ENCODE data around the gene P2RY12.

Gene P2RY12

GRCh38 chr3:151384741-151385174, at the start of gene P2RY12:
Gene P2RY12, minus strand, starts transcription at chr3:151384753. Its CDS starts 45,908 bp downstream, at chr3:151338845.
- no peak for DNase-seq

DNA sequence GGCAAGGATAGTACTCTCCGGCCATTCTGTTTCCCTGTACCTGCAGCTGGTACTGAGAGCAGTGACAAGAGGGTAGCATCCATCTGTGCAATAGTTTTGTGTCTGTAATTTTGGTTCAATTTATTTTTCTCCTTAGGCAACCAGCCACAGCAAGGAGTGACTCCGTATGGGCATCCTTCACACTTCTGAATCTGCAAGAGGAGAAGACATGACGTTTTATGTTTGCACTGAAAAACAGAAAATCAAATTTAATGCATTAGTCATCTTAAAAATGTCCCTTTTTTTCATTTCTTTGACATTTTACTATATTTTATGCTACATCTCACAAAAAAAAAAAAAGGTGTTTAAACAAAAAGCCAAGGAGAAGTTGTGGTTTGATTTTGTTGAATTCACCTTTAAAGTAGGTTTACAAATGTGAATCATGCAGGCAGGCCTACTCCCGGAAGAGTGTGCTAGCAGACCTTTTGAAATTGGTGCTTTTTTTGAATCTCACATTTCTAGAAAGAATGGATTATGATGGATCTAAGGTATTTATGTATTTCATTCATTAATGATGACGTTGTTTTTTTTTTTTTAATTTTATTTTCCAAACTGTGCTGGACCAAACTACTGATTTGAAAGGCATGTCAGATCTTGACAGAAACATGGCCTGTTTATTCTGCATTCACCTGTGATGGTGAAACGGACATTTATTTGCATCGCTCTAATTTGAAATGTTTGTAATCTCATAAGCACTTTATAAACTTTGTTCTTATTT, 48.2 kb upstream of the P2RY12 start:
- no peak for DNase-seq

- DNase-seq, result no peak
Observed at GRCh38 chr3:151431940-151432339, 47.4 kb upstream of the P2RY12 start.

DNA sequence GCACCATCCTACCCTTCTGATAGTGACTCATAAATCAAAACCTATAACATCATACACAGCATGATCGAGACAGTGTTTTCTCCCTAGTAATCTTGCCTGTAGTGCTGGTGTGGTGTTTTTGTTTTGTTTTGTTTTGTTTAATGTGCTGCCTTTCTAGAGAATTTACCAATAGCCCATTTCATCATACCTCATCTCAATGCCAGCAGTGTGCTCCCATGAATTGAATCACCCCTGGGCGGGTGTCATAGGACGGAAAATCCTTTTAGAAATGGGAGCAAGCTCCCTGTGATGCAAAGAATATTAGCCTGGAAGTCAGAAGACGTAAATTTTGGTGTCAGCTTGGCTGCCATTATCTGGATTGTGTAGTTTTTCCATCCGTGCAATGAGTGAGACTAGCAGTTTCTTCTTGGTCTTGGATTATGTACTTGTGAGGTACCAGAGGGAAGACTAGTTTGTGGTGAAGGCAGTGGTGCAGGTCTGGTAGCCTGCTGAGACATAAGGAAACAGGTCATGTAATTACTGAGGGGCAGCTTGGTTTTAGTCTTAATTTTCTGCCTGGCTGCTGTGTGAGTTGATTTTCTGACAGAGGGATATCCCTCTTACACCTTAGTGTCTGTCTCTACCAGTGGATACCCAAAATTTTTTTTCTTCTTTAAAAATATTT, 46.4 kb upstream of the P2RY12 start:
- DNase-seq, result no peak

DNA sequence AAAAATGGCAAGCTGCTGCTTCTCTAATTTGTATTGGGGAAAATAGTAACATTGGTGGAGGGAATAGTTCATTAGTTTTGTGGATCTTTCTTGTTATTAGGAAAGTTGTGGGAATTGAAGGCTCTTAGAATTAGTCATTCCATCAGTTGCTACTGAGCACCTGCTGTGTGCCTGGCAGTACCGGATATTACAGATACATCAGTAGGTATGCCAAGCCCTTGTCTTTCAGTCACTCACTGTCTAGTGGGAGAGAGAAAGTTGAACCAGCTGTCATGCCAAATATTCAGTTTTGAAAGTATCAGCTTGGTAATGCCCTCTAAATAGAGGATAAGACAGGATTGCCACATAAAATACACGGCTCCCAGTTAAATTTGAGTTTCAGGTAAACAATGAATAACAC, 43.8 kb upstream of the P2RY12 start:
- DNase-seq, result no peak

GRCh38 chr3:151426341-151426657, 41.7 kb upstream of the P2RY12 start:
- DNase-seq, result no peak

DNA sequence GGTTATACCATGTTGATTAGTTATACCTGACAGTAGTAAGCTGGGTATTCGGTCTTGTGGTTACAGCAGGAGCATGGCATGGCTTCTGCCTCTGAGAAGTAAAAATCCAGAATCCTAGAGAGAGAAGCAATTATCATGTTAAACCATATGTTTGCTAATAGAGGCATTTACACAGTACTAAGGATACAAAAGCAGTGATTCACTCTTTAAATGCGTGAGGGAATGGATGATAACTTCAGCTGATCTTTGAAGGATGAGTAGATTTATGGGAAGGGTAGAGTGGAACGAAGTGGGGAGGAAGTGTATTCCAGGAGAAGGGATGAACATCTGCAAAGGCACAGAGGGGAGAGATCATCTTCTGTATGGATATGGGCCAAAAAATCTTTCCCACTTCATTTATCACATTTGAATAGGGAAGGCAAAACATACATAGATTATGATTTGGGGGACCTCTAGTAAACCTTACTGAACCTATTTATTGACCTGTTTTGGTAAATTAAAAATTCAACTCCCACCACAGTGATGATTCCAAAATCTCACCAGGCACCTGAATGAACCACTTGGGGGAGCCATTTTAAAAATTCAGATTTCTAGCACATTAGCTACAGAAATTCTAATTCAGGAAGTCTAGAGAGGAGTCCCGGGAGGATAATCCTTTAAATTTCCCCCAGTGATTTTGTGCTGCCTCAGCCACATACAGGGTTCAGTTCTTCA, 41.2 kb upstream of the P2RY12 start:
- no peak for DNase-seq

DNA sequence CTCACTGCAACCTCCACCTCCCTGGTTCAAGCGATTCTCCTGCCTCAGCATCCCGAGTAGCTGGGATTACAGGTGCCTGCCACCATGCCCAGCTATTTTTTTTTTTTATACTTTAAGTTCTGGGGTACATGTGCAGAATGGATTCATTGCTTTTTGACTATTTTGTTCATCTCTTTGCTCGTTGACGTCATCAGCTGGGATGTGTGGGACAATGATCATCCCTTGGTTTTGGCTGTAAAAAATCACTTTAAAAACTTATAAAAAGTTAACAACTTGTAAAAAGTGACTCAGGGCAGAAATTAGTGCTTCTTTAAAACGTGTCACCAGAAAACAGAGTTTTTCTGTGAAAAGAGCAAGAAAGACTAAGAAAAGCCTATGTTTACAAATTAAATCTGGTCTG, 38.5 kb upstream of the P2RY12 start:
- no peak for DNase-seq

DNA sequence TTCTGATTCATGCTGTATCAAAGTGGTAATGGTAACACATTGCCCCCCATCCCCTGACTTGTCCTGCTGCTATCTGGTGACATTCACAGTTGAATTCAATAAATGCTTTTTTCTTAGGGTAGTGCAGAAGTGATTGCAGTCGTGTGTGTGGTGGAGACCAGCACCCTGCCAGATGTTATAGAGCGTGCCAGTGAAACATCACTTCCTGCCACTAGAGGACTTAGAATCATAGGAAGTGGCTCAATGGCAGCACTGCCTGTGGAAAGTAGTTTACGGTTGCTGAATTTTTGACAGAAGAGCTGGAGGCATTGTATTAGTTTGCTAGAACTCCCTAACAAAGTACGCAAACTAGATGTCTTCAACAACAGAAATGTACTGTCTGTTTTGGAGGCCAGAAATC, 37.4 kb upstream of the P2RY12 start:
- no peak for DNase-seq

GRCh38 chr3:151419806-151420205, 35.3 kb upstream of the P2RY12 start:
- no peak for DNase-seq

- DNase-seq, result no peak
Observed at GRCh38 chr3:151415289-151415688, 30.7 kb upstream of the P2RY12 start.

- DNase-seq, result no peak
Observed at GRCh38 chr3:151412989-151413388, 28.4 kb upstream of the P2RY12 start.

- no peak for DNase-seq
Observed at GRCh38 chr3:151410891-151411559, 26.5 kb upstream of the P2RY12 start.

GRCh38 chr3:151407928-151408327, 23.4 kb upstream of the P2RY12 start:
- no peak for DNase-seq

DNA sequence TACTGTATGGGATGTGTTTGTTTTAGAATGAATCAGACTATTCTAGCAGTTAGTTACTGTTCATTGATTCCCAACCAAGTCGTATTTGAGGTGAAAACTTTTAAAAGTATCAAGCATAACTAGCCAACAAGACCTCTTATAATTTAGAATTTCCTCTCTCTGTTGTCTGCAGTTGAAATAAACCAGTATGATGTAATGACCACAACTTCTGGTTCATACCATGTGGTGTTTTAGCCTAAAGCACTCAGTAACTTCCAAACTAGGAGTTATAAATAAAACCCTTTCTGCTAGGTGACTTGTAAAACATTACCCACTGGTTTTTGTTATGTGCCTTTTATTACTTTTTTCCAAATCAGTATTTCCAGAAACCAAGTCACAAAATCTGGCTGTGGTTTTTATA, 19.8 kb upstream of the P2RY12 start:
- DNase-seq, result no peak

DNA sequence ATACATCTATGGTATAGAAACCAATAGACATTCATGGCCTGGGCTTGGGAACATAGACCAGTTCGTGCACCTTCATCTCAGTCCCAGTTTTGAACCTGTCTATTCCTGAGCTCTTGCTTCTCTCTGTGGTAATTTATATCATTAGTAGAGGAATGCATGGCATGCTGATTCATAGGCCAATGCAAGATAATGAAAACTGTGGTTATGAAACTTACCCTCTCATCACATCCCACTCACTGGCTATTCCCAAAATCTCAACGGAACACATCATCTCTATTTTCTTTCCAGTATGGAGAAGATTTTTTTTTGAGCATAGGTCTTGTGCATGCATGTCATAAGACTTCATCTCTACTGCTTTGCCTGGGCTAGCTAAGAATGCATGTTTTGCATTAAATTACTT, 18.7 kb upstream of the P2RY12 start:
- DNase-seq, result no peak

GRCh38 chr3:151402349-151402748, 17.8 kb upstream of the P2RY12 start:
- DNase-seq, result no peak

DNA sequence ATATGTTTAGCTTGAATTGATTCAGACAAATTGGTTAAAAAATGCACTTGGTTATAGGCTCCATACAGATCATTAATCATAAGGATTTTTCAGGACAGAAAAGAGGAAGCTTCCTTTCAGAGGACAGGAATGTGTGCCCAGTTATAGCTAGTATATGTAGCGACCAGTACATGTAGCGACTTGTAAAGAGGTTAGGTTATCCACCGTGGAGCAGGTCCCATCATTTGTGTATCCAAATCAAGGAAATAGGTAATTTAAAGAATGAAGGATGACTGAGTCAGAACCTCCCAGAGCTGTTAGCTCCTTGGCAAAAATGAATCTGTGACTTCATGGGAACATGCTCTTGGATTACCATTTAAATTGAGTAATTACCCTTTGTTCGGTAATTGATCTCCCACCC, 15.8 kb upstream of the P2RY12 start:
- DNase-seq, result no peak

DNA sequence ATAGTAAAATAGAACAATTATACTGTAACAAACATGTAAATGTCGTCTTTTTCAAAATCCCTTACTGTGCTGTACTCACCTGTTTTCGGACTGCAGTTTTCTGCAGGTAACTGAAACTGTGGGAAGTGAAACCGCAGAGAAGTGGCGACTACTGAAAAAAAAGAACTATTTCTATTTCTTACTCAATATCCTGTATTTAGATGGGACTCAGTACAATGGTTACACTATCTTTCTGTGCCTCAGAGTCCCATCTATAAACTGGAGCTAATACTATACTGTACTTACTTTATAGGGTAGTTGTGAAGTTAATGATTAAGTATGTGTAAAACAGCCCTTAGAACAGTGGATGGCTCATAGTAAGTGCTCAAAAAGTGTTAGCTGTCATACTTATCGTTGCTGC, 14.3 kb upstream of the P2RY12 start:
- DNase-seq, result no peak

- no peak for DNase-seq
Observed at GRCh38 chr3:151395806-151396205, 11.3 kb upstream of the P2RY12 start.

DNA sequence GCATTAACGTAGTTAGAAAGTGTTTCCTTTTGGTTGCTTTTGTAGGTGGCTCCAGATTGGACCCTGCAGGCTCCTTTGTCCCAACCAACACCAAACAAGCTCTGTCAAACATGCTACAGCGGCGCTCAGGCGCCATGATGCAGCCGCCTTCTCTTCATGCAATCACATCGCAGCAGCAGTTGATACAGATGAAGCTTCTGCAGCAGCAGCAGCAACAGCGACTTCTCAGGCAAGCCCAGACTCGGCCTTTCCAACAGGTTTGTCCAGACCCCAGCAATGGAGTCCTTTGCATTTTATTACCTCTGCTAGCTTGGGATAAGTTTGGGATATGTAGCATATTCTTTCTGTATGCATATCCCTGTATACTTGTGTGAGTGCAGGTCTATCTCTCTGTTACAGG, 10.1 kb upstream of the P2RY12 start:
- no peak for DNase-seq

- no peak for DNase-seq
Observed at GRCh38 chr3:151393941-151394340, 9.4 kb upstream of the P2RY12 start.

GRCh38 chr3:151393146-151393830, 8.7 kb upstream of the P2RY12 start:
- DNase-seq, result no peak
